ENCODE results near the gene DBI.
A peak's percentile ranks its signal among the peaks of the same experiment; 100 is the strongest.

DBI gene

GRCh38 chr2:119366649-119367471 lies at the start of gene DBI, which contains the start of gene C2orf76:
TSS of gene DBI (plus strand) at chr2:119366977. CDS start at chr2:119367052, 75 bp downstream.
TSS of gene C2orf76 (minus strand) at chr2:119366834. CDS start at chr2:119339959, 26,875 bp downstream.
- peaks cover 13% of the 10 kb centered on the region; the same call in 1 of the 2 replicates for H3K36me3 ChIP-seq (ENCODE audit: control insufficient read depth, insufficient read depth, low read length)
- H3K4me3 ChIP-seq (ENCODE audit: low read length): peak within 1 kb of the TSS; percentile 77
- H3K27me3 ChIP-seq (ENCODE audit: control insufficient read depth, insufficient read depth, low read length): no peaks in the 10 kb centered on the region
- no peaks in the 10 kb centered on the region for H3K4me1 ChIP-seq (ENCODE audit: control insufficient read depth, insufficient read depth, low read length)
- no CpG with 5 or more reads among the region's 65 CpGs for WGBS (ENCODE audit: insufficient coverage, insufficient read length)
- no peak within 1 kb of the TSS for H3K27ac ChIP-seq (ENCODE audit: low read length)
- no peaks in the 10 kb centered on the region for H3K9me3 ChIP-seq (ENCODE audit: control insufficient read depth, insufficient read depth, low read length)
- peak; percentile 91 for DNase-seq (ENCODE audit: low read depth, low spot score)

GRCh38 chr2:119317554-119317953 lies 49.2 kb upstream of the DBI start:
- Histone ChIP-seq H3K4me3 (ENCODE audit: low read length) (no peak overlapping the region), H3K36me3 (ENCODE audit: control insufficient read depth, insufficient read depth, low read length) (no peaks in the 10 kb centered on the region), H3K9me3 (ENCODE audit: control insufficient read depth, insufficient read depth, low read length) (no peaks in the 10 kb centered on the region), H3K27me3 (ENCODE audit: control insufficient read depth, insufficient read depth, low read length) (no peaks in the 10 kb centered on the region), H3K4me1 (ENCODE audit: control insufficient read depth, insufficient read depth, low read length) (no peaks in the 10 kb centered on the region), H3K27ac (ENCODE audit: low read length) (no peak overlapping the region)
- DNase-seq (ENCODE audit: low read depth, low spot score): no peak
- no CpG with 5 or more reads among the region's 1 CpG for WGBS (ENCODE audit: insufficient coverage, insufficient read length)

GRCh38 chr2:119319593-119319992 lies 47.2 kb upstream of the DBI start:
- no CpG with 5 or more reads among the region's 7 CpGs for whole genome bisulfite sequencing (ENCODE audit: insufficient coverage, insufficient read length)
- no peaks in the 10 kb centered on the region for H3K27me3 ChIP-seq (ENCODE audit: control insufficient read depth, insufficient read depth, low read length)
- DNase-seq (ENCODE audit: low read depth, low spot score): no peak
- H3K27ac ChIP-seq (ENCODE audit: low read length): no peak overlapping the region
- H3K9me3 ChIP-seq (ENCODE audit: control insufficient read depth, insufficient read depth, low read length): no peaks in the 10 kb centered on the region
- no peaks in the 10 kb centered on the region for H3K4me1 ChIP-seq (ENCODE audit: control insufficient read depth, insufficient read depth, low read length)
- no peak overlapping the region for H3K4me3 ChIP-seq (ENCODE audit: low read length)
- no peaks in the 10 kb centered on the region for H3K36me3 ChIP-seq (ENCODE audit: control insufficient read depth, insufficient read depth, low read length)

- H3K27me3 ChIP-seq (ENCODE audit: control insufficient read depth, insufficient read depth, low read length): no peaks in the 10 kb centered on the region
- no peaks in the 10 kb centered on the region for H3K9me3 ChIP-seq (ENCODE audit: control insufficient read depth, insufficient read depth, low read length)
- H3K36me3 ChIP-seq (ENCODE audit: control insufficient read depth, insufficient read depth, low read length): no peaks in the 10 kb centered on the region
- no peak overlapping the region for H3K4me3 ChIP-seq (ENCODE audit: low read length)
- DNase-seq (ENCODE audit: low read depth, low spot score): no peak
- H3K4me1 ChIP-seq (ENCODE audit: control insufficient read depth, insufficient read depth, low read length): no peaks in the 10 kb centered on the region
- no CpG with 5 or more reads among the region's 8 CpGs for WGBS (ENCODE audit: insufficient coverage, insufficient read length)
- H3K27ac ChIP-seq (ENCODE audit: low read length): no peak overlapping the region
These were observed 43.3 kb upstream of the DBI start for GRCh38 chr2:119323459-119323858.

- Histone ChIP-seq H3K27me3 (ENCODE audit: control insufficient read depth, insufficient read depth, low read length) (no peaks in the 10 kb centered on the region), H3K9me3 (ENCODE audit: control insufficient read depth, insufficient read depth, low read length) (no peaks in the 10 kb centered on the region), H3K27ac (ENCODE audit: low read length) (no peak overlapping the region), H3K4me3 (ENCODE audit: low read length) (no peak overlapping the region), H3K4me1 (ENCODE audit: control insufficient read depth, insufficient read depth, low read length) (no peaks in the 10 kb centered on the region), H3K36me3 (ENCODE audit: control insufficient read depth, insufficient read depth, low read length) (no peaks in the 10 kb centered on the region)
- no CpG with 5 or more reads among the region's 9 CpGs for WGBS (ENCODE audit: insufficient coverage, insufficient read length)
- no peak for DNase-seq (ENCODE audit: low read depth, low spot score)
These were observed 42.0 kb upstream of the DBI start for GRCh38 chr2:119324685-119325270.

GRCh38 chr2:119326938-119327337 lies 39.8 kb upstream of the DBI start:
- H3K4me1 ChIP-seq (ENCODE audit: control insufficient read depth, insufficient read depth, low read length): no peaks in the 10 kb centered on the region
- no peak for DNase-seq (ENCODE audit: low read depth, low spot score)
- no CpG with 5 or more reads among the region's 1 CpG for WGBS (ENCODE audit: insufficient coverage, insufficient read length)
- no peaks in the 10 kb centered on the region for H3K36me3 ChIP-seq (ENCODE audit: control insufficient read depth, insufficient read depth, low read length)
- no peaks in the 10 kb centered on the region for H3K27me3 ChIP-seq (ENCODE audit: control insufficient read depth, insufficient read depth, low read length)
- H3K27ac ChIP-seq (ENCODE audit: low read length): no peak overlapping the region
- no peak overlapping the region for H3K4me3 ChIP-seq (ENCODE audit: low read length)
- H3K9me3 ChIP-seq (ENCODE audit: control insufficient read depth, insufficient read depth, low read length): no peaks in the 10 kb centered on the region

GRCh38 chr2:119327431-119327830 lies 39.3 kb upstream of the DBI start:
- H3K4me3 ChIP-seq (ENCODE audit: low read length): no peak overlapping the region
- no peaks in the 10 kb centered on the region for H3K36me3 ChIP-seq (ENCODE audit: control insufficient read depth, insufficient read depth, low read length)
- no peaks in the 10 kb centered on the region for H3K9me3 ChIP-seq (ENCODE audit: control insufficient read depth, insufficient read depth, low read length)
- DNase-seq (ENCODE audit: low read depth, low spot score): no peak
- H3K4me1 ChIP-seq (ENCODE audit: control insufficient read depth, insufficient read depth, low read length): no peaks in the 10 kb centered on the region
- no peaks in the 10 kb centered on the region for H3K27me3 ChIP-seq (ENCODE audit: control insufficient read depth, insufficient read depth, low read length)
- no CpG with 5 or more reads among the region's 6 CpGs for WGBS (ENCODE audit: insufficient coverage, insufficient read length)
- no peak overlapping the region for H3K27ac ChIP-seq (ENCODE audit: low read length)

GRCh38 chr2:119332953-119333352 lies 33.8 kb upstream of the DBI start:
- no CpG with 5 or more reads among the region's 6 CpGs for WGBS (ENCODE audit: insufficient coverage, insufficient read length)
- H3K36me3 ChIP-seq (ENCODE audit: control insufficient read depth, insufficient read depth, low read length): no peaks in the 10 kb centered on the region
- H3K27me3 ChIP-seq (ENCODE audit: control insufficient read depth, insufficient read depth, low read length): no peaks in the 10 kb centered on the region
- H3K4me3 ChIP-seq (ENCODE audit: low read length): no peak overlapping the region
- no peaks in the 10 kb centered on the region for H3K4me1 ChIP-seq (ENCODE audit: control insufficient read depth, insufficient read depth, low read length)
- no peaks in the 10 kb centered on the region for H3K9me3 ChIP-seq (ENCODE audit: control insufficient read depth, insufficient read depth, low read length)
- H3K27ac ChIP-seq (ENCODE audit: low read length): no peak overlapping the region
- no peak for DNase-seq (ENCODE audit: low read depth, low spot score)

- WGBS (ENCODE audit: insufficient coverage, insufficient read length): no CpG with 5 or more reads among the region's 3 CpGs
- Histone ChIP-seq H3K36me3 (ENCODE audit: control insufficient read depth, insufficient read depth, low read length) (no peaks in the 10 kb centered on the region), H3K27me3 (ENCODE audit: control insufficient read depth, insufficient read depth, low read length) (no peaks in the 10 kb centered on the region), H3K9me3 (ENCODE audit: control insufficient read depth, insufficient read depth, low read length) (no peaks in the 10 kb centered on the region), H3K27ac (ENCODE audit: low read length) (no peak overlapping the region), H3K4me1 (ENCODE audit: control insufficient read depth, insufficient read depth, low read length) (no peaks in the 10 kb centered on the region), H3K4me3 (ENCODE audit: low read length) (no peak overlapping the region)
- DNase-seq (ENCODE audit: low read depth, low spot score): no peak
These were observed 33.4 kb upstream of the DBI start for GRCh38 chr2:119333360-119333759.

- H3K4me1 ChIP-seq (ENCODE audit: control insufficient read depth, insufficient read depth, low read length): no peaks in the 10 kb centered on the region
These were observed 32.9 kb upstream of the DBI start for GRCh38 chr2:119333833-119334232.

More at GRCh38 chr2:119333833-119334232, 32.9 kb upstream of the DBI start:
- Histone ChIP-seq H3K36me3 (ENCODE audit: control insufficient read depth, insufficient read depth, low read length) (no peaks in the 10 kb centered on the region), H3K4me3 (ENCODE audit: low read length) (no peak overlapping the region), H3K27me3 (ENCODE audit: control insufficient read depth, insufficient read depth, low read length) (no peaks in the 10 kb centered on the region), H3K9me3 (ENCODE audit: control insufficient read depth, insufficient read depth, low read length) (no peaks in the 10 kb centered on the region), H3K27ac (ENCODE audit: low read length) (no peak overlapping the region)
- WGBS (ENCODE audit: insufficient coverage, insufficient read length): no CpG with 5 or more reads among the region's 2 CpGs
- DNase-seq (ENCODE audit: low read depth, low spot score): no peak
